Right lobe of liver (tissue), 6 donors: ENCODE results near the gene WNK4. TPM values are rescaled to one million over a fixed set of nuclear protein-coding genes. Genes with fewer than 3 reads are reported as not detected.

ENCODE experiments used
- ATAC-seq, 4 donors: fragments of 200-7000 bp; cut with Tn5 transposase; one replicate each; pipeline ENCODE4 v1.9.1; 2020; ENCODE audit warnings: mild to moderate bottlenecking in 4 of 4, moderate library complexity in 4 of 4
- DNase-seq, 3 donors: peaks; one replicate each; pipeline ENCODE4 v3.0.0-alpha.2; 2020
- H3K27ac ChIP-seq, 3 donors: fragments of 200-600 bp; one replicate each; pipeline ENCODE4 v1.8.0; 2022
- H3K27me3 ChIP-seq, 2 donors: fragments of 200-600 bp; one replicate each; pipeline ENCODE4 v1.8.0; 2022
- H3K36me3 ChIP-seq, 4 donors: fragments of 200-600 bp; sonication (generic) in 1 of 4; one replicate each; pipeline versions ENCODE4 v1.5.1 to v1.8.0; 2017 to 2022; ENCODE audit warnings: control low read depth in 1 of 4
- H3K4me1 ChIP-seq, 4 donors: fragments of 200-600 bp; sonication (generic) in 1 of 4; one replicate each; pipeline versions ENCODE4 v1.5.1 to v1.8.0; 2017 to 2022; ENCODE audit warnings: control low read depth in 1 of 4
- H3K4me3 ChIP-seq, 3 donors: fragments of 200-600 bp; one replicate each; pipeline ENCODE4 v1.8.0; 2022
- H3K9me3 ChIP-seq, 4 donors: fragments of 200-600 bp; sonication (generic) in 1 of 4; one replicate each; pipeline versions ENCODE4 v1.5.1 to v1.8.0; 2017 to 2022; ENCODE audit warnings: control low read depth in 1 of 4
- CTCF ChIP-seq, 4 donors: fragments of 200-600 bp in 3 of 4; fragments of 450-650 bp in 1 of 4; IDR thresholded peaks; one replicate each; pipeline versions ENCODE4 v1.5.1 to v1.8.0; 2016 to 2022; ENCODE audit warnings: antibody characterized with exemption in 4 of 4, mild to moderate bottlenecking in 2 of 4
- POLR2A ChIP-seq: fragments of 450-650 bp; IDR thresholded peaks from one replicate; pipeline ENCODE4 v1.6.1; 2017; ENCODE audit warnings: antibody characterized with exemption, mild to moderate bottlenecking
- WGBS: methylation state at CpG from one replicate; pipeline ENCODE4 v1.1.6; 2018; ENCODE audit warnings: low coverage, low lambda C conversion rate; ENCODE audit not compliant: insufficient coverage; ENCODE audit errors: missing lambda C conversion rate; 5-methylcytosine and 5-hydroxymethylcytosine counted together
- intact Hi-C, 2 donors: fragments of 100-400 bp; cut with DNase I; formaldehyde crosslinking; loops; one replicate each; pipeline versions ENCODE4 v1.11.2 to v1.14.1; 2022
- total RNA-seq, 6 experiments: library from RNA; depleted of rRNA in 2 of 6; stranded (reverse); fragments of >200 nt in 2 of 6; fragmentation: NEBNext Ultra II Directional in 3 of 6; extraction: Animal tissue kit (Norgen Biotek cat#: 25700) in 3 of 6; gene quantifications; one replicate each; pipeline versions ENCODE4 v1.1.0 to v1.2.4, GENCODE V29; 2016 to 2023
- donor health status: DM: no; HTN: yes; CAD: no.
- donor health status: DM: no; HTN: no; CAD: no.
- donor health status: DM: no; HTN: no; CAD: no.
- donor health status: DM: no; HTN: yes; CAD: no.
- donor health status: DM: no; HTN: yes; CAD: no.

WNK4 gene
- total RNA-seq, 6 experiments from 2014 or later, result 0.12 to 1.1 (median 0.22) TPM; not detected in 3

GRCh38 chr17:42798011-42798382 lies 17.6 kb downstream of the WNK4 start:
- peak overlapping the region; percentile 74 to 88 (median 81) for H3K27ac ChIP-seq
- intact Hi-C loops, result no loop called here
- DNase-seq (no peak), ATAC-seq (peak; percentile 3 to 34 (median 5))
- H3K9me3 ChIP-seq, result no peaks in the 10 kb centered on the region
- peaks cover 0 to 11% (median 2%) of the 10 kb centered on the region in 4 donors for H3K4me1 ChIP-seq
- 6% methylated on average over 7 of the region's 10 CpGs for WGBS
- no peaks in the 10 kb centered on the region for H3K27me3 ChIP-seq
- H3K36me3 ChIP-seq, result no peaks in the 10 kb centered on the region
- peak overlapping the region; percentile 76 to 94 (median 81) for H3K4me3 ChIP-seq
- TF ChIP-seq POLR2A (no peak), CTCF (IDR thresholded peaks at IDR 0.05) (no peak)

GRCh38 chr17:42798383-42799380 lies 18.3 kb downstream of the WNK4 start, which contains the start of the genes CNTD1 and COA3:
CNTD1 (plus strand) TSS chr17:42798861; CDS start chr17:42799068, 207 bp downstream.
COA3 (minus strand) TSS chr17:42798704; CDS start chr17:42798681, 23 bp downstream.
- DNase-seq (peak; percentile 87 to 92 (median 90)), ATAC-seq (peak; percentile 92 to 94 (median 92))
- no peaks in the 10 kb centered on the region for H3K36me3 ChIP-seq
- intact Hi-C loops, result no loop called here
- peak in 1 of 4 donors; percentile 10 for TF ChIP-seq CTCF (IDR thresholded peaks at IDR 0.05)
- peak; percentile 39 for TF ChIP-seq POLR2A
- no peaks in the 10 kb centered on the region for H3K9me3 ChIP-seq
- peaks cover 0 to 11% (median 2%) of the 10 kb centered on the region in 4 donors for H3K4me1 ChIP-seq
- H3K4me3 ChIP-seq, result peak within 1 kb of the TSS; percentile 76 to 94 (median 81)
- WGBS, result 6% methylated on average over 30 of the region's 66 CpGs
- peak within 1 kb of the TSS; percentile 74 to 88 (median 81) for H3K27ac ChIP-seq
- no peaks in the 10 kb centered on the region for H3K27me3 ChIP-seq

- Histone ChIP-seq H3K4me1 (peaks cover 0 to 10% (median 0%) of the 10 kb centered on the region in 4 donors), H3K9me3 (no peaks in the 10 kb centered on the region), H3K27me3 (no peaks in the 10 kb centered on the region), H3K27ac (no peak overlapping the region), H3K4me3 (no peak overlapping the region), H3K36me3 (no peaks in the 10 kb centered on the region)
- DNase-seq (no peak), ATAC-seq (no peak)
- WGBS, result 33% methylated on average over 2 of the region's 2 CpGs
- intact Hi-C loops, result no loop called here
- TF ChIP-seq POLR2A, result no peak
Observed at GRCh38 chr17:42803074-42803883, 22.9 kb downstream of the WNK4 start.

- TF ChIP-seq CTCF (IDR thresholded peaks at IDR 0.05) (no peak), POLR2A (no peak)
- H3K36me3 ChIP-seq, result peaks cover 0 to 1% (median 0%) of the 10 kb centered on the region in 4 donors
- intact Hi-C loops, result no loop called here
- no peak overlapping the region for H3K4me3 ChIP-seq
- DNase-seq (no peak), ATAC-seq (peak; percentile 32 to 59 (median 45))
- no peaks in the 10 kb centered on the region for H3K9me3 ChIP-seq
- no peaks in the 10 kb centered on the region for H3K27me3 ChIP-seq
- 50% methylated on average over 1 of the region's 1 CpG for WGBS
- no peak overlapping the region for H3K27ac ChIP-seq
- peaks cover 0 to 10% (median 0%) of the 10 kb centered on the region in 4 donors for H3K4me1 ChIP-seq
Observed at GRCh38 chr17:42804918-42805367, 24.5 kb downstream of the WNK4 start.
